Fibroblast of pulmonary artery (primary cell): ENCODE results near the gene TMEM150C.

Experiments used
- DNase-seq: peaks from one replicate; pipeline ENCODE4 v3.0.0-alpha.2; 2010; ENCODE audit warnings: low read depth
- H3K4me3 ChIP-seq: replicated peaks from 2 replicates; pipeline ENCODE4 v1.5.1; 2011; ENCODE audit warnings: low read depth, mild to moderate bottlenecking, control low read depth, low read length, moderate library complexity
- TF ChIP-seq, protein P1 (sequence below): IDR thresholded peaks from 2 replicates; pipeline ENCODE4 v1.5.1; 2011; ENCODE audit warnings: mild to moderate bottlenecking, control low read depth, low read length, inconsistent platforms; ENCODE audit errors: missing control alignments

Gene TMEM150C

DNA sequence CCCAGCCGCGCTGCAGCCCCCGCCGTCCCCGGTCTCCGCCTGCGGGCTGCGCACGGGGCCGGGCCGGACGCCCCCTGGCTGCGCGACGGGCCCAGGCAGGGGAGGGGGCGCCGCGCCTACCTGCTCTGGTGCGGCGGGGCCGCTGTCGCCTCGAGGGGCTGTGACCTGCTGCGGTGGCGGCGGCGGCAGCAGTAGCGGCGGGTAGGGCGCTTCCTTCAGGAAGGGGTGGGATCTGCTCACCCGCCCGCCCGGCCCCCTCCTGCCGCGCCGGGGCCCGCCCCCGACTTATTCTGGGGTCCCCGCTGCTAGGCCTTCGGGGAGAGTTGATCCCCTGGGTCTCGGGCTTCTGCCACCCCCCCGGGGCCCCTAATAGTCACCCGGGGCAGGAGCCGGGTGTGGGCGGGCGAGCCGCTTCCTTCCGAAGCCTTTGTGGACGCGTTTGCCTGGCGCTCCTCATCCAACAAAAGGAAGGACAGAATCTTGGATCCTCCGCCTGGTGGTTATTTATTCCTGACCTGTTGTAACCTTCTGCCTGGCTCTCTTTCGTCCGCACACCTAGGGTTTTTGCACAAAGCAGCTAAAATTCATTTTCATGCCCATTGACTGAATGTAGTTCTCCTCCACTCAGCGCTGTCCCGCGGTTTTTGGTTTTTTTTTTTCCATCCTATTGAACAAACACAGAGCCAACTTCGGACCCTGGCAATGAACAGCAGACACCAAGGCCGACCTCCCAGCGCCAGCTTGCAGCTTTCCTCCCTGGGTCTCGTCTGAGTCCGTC lies at the start of gene TMEM150C:
Gene TMEM150C, minus strand, starts transcription at position 203 of the 778 bp plus-strand sequence. CDS start 57,331 bp downstream, outside the sequence.
- peak; percentile 31 for DNase-seq
- H3K4me3 ChIP-seq, result peak within 1 kb of the TSS; percentile 51
- TF ChIP-seq, protein P1, sequence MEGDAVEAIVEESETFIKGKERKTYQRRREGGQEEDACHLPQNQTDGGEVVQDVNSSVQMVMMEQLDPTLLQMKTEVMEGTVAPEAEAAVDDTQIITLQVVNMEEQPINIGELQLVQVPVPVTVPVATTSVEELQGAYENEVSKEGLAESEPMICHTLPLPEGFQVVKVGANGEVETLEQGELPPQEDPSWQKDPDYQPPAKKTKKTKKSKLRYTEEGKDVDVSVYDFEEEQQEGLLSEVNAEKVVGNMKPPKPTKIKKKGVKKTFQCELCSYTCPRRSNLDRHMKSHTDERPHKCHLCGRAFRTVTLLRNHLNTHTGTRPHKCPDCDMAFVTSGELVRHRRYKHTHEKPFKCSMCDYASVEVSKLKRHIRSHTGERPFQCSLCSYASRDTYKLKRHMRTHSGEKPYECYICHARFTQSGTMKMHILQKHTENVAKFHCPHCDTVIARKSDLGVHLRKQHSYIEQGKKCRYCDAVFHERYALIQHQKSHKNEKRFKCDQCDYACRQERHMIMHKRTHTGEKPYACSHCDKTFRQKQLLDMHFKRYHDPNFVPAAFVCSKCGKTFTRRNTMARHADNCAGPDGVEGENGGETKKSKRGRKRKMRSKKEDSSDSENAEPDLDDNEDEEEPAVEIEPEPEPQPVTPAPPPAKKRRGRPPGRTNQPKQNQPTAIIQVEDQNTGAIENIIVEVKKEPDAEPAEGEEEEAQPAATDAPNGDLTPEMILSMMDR, result no peak

DNA sequence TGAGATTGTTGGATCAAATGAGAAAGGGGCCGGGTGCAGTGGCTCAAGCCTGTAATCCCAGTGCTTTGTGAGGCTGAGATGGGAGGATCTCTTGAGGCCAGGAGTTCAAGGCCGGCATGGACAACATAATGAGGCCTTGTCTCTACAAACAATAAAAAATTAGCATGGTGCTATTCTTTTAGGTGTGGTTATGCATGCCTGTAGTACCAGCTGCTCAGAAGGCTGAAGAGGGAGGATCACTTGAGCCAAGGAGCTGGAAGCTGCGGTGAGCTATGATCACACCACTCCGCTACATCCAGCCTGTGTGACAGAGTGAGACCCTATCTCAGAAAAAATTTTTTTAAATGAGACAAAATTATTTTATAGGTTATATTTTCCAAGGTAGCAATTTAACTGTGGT lies 49.7 kb upstream of the TMEM150C start:
- no peak for DNase-seq
- no peak overlapping the region for H3K4me3 ChIP-seq
- TF ChIP-seq, protein P1, result no peak

DNA sequence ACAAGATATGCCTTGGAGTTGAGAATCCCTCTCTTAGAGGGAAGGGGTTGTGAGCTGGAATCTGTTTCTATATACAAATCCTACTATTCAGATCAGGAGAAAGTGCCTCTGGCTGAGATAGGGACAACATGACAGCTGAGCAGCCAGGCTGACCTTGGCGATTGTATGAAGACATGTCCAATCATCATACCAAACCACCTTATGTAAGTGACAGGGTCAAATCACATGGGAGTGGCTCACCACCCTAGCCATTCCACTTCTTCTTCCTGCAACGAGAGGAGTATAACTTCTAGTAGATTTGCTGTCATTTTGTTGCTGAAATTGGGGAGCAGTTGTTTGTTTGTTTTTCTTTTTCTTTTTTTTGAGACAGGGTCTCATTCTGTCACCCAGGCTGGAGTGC lies 48.3 kb upstream of the TMEM150C start:
- DNase-seq, result no peak
- TF ChIP-seq, protein P1, result no peak
- no peak overlapping the region for H3K4me3 ChIP-seq

DNA sequence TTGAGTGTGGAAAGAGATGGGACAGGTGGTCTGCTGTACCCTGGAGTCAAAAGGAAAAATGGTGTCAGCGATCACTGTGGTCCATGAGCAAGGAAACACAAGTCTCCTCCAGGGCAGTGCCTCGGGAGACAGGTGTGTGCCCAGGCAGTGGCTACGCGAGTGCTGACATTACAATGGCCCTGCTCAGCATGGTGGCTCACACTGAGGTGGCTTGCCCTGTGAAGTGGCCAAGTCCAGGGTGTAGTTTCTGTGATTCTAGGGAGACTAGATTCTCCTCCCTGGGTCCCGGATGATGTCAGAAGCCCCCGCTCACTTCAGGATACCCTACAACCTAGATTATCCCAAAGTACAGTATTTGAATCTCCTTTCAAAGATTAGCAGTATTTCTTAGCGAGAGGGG lies 44.8 kb upstream of the TMEM150C start:
- TF ChIP-seq, protein P1, result no peak
- H3K4me3 ChIP-seq, result no peak overlapping the region
- no peak for DNase-seq

DNA sequence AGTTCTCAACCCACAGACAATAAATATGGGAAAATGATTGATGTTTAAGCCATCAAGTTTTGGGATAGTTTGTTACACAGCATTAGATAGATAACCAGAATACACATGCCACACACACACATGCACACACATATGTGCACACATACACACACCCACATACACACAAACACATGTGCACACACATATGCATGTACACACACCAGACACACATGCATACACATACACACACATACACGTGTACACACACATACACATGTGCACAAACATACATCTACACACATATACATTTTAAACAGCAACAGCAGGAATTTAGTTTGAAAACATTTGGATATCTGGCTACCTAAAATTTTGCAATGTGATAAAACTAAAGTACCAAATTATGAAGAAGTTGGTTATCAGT lies 42.7 kb upstream of the TMEM150C start:
- no peak for DNase-seq
- TF ChIP-seq, protein P1, result no peak
- H3K4me3 ChIP-seq, result no peak overlapping the region

DNA sequence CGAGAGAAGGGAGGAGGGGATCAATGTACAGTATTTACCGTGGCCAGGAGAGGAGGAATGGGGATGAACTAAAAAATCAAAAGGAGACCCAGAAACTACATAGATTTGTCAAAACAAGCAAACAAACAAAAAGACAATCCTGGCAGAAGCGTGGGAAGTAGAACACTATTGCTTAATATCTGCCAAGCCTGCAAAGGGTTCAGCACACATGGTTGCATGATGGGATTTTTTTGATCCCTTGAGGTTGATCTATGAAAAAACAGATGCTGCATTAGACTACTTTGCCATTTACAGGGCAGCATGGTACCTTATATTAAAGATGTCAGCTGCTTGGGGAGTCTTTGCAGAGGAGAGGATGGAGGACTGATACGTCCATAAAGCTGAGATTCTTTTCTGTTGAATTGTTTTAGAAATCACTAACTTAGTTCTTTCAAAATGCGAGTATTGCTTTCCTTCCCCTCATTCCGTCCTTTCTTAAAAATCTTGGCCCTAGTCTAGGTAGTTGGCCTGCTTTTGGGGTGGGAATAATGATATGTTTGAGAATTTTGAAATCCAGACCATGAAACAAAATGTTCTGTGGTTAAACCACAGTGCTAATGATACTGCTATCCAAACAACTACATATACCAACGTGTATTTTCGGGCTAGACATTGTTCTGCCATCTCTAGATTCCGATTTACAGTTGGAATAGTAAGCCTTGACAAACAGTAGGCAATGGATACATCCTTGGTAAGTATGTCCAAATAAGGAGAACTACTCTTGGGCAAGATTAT lies 39.6 kb upstream of the TMEM150C start:
- TF ChIP-seq, protein P1, result no peak
- no peak overlapping the region for H3K4me3 ChIP-seq
- DNase-seq, result no peak

DNA sequence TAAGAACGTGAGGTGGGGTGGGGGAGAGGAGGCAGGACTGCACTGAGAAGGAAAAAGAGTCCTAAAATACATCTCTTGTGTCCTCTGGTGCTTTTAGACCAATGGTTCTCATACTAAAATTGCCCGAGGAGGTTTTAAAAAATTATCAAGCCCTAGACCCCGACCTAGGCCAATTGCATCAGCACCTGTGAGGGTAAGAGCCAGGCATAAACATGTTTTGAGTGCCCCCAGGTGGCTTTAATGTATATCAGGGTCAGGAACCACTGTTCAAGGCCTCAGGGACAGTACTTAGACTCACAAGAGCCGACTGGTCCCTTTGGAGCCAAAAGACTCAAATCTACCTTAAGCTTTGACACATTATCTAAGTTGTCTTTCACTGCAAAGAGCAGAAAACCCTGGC lies 37.5 kb upstream of the TMEM150C start:
- TF ChIP-seq, protein P1, result no peak
- no peak for DNase-seq
- no peak overlapping the region for H3K4me3 ChIP-seq
